Keratinocyte (primary cell): ENCODE data around the gene FBRSL1. TPM values are rescaled to one million over a fixed set of nuclear protein-coding genes. Genes with fewer than 3 reads are reported as not detected.

Source experiments
- DNase-seq: peaks from one replicate; pipeline ENCODE4 v3.0.0-alpha.2; 2011; ENCODE audit warnings: low read depth, missing footprints, low spot score
- FAIRE-seq: peaks from 2 replicates; lab custom pipeline; 2011; peaks lifted over from hg19 to GRCh38; lab: Jason Lieb, UNC
- H2AFZ ChIP-seq: 2 replicates; pipeline ENCODE4 v1.6.0; 2012; ENCODE audit warnings: low read length, control low read depth, inconsistent platforms; ENCODE audit not compliant: control insufficient read depth
- H3K27ac ChIP-seq: 2 replicates; pipeline ENCODE4 v1.5.1; 2011; ENCODE audit warnings: low read length; ENCODE audit not compliant: control insufficient read depth, insufficient read depth
- H3K27me3 ChIP-seq: 3 replicates; pipeline ENCODE4 v1.6.0; 2011; ENCODE audit warnings: low read length; ENCODE audit not compliant: control insufficient read depth, insufficient read depth; ENCODE audit errors: extremely low read depth
- H3K36me3 ChIP-seq, 2 experiments: 2 replicates in 1 of 2; 3 replicates in 1 of 2; pipeline ENCODE4 v1.5.1; 2011; ENCODE audit warnings: low read length in 2 of 2, mild to moderate bottlenecking in 1 of 2; ENCODE audit not compliant: control insufficient read depth in 2 of 2, insufficient read depth in 2 of 2; ENCODE audit errors: extremely low read depth in 1 of 2
- H3K4me1 ChIP-seq: 3 replicates; pipeline ENCODE4 v1.5.1; 2011; ENCODE audit warnings: low read length; ENCODE audit not compliant: control insufficient read depth, insufficient read depth; ENCODE audit errors: extremely low read depth
- H3K4me2 ChIP-seq: 3 replicates; pipeline ENCODE4 v1.6.0; 2011; ENCODE audit warnings: low read depth, low read length; ENCODE audit not compliant: control insufficient read depth, insufficient read depth; ENCODE audit errors: extremely low read depth
- H3K4me3 ChIP-seq, 3 experiments: fragments of 200-600 bp in 1 of 3; sonication (generic) in 1 of 3; 2 replicates in 2 of 3; 3 replicates in 1 of 3; pipeline ENCODE4 v1.5.1; 2011 to 2016; ENCODE audit warnings: low read length in 3 of 3, mild to moderate bottlenecking in 3 of 3, control low read depth in 2 of 3, inconsistent platforms in 1 of 3, low read depth in 1 of 3, mixed read lengths in 1 of 3, mixed run types in 1 of 3, moderate library complexity in 1 of 3; ENCODE audit not compliant: control insufficient read depth in 2 of 3, insufficient read depth in 2 of 3; ENCODE audit errors: extremely low read depth in 1 of 3
- H3K79me2 ChIP-seq: 2 replicates; pipeline ENCODE4 v1.6.0; 2012; ENCODE audit warnings: low read length; ENCODE audit not compliant: control insufficient read depth, insufficient read depth
- H3K9ac ChIP-seq: 3 replicates; pipeline ENCODE4 v1.6.0; 2011; ENCODE audit warnings: low read length; ENCODE audit not compliant: control insufficient read depth, insufficient read depth; ENCODE audit errors: extremely low read depth
- H3K9me1 ChIP-seq: 3 replicates; pipeline ENCODE4 v1.6.0; 2011; ENCODE audit warnings: low read length; ENCODE audit not compliant: control insufficient read depth, insufficient read depth; ENCODE audit errors: extremely low read depth
- H3K9me3 ChIP-seq: 2 replicates; pipeline ENCODE4 v1.5.1; 2012; ENCODE audit warnings: low read depth, low read length; ENCODE audit not compliant: control insufficient read depth
- H4K20me1 ChIP-seq: 3 replicates; pipeline ENCODE4 v1.6.0; 2011; ENCODE audit warnings: low read length; ENCODE audit not compliant: control insufficient read depth, insufficient read depth; ENCODE audit errors: extremely low read depth
- CTCF ChIP-seq, 3 experiments: IDR thresholded peaks in 1 of 3; conservative IDR thresholded peaks in 1 of 3; optimal IDR thresholded peaks in 1 of 3; 2 replicates in 2 of 3; 3 replicates in 1 of 3; pipeline versions ENCODE3 to v1.5.1; 2011; ENCODE audit warnings: low read length in 3 of 3, mild to moderate bottlenecking in 3 of 3, moderate library complexity in 2 of 3, control low read depth in 1 of 3, inconsistent platforms in 1 of 3; ENCODE audit not compliant: insufficient read depth in 2 of 3; ENCODE audit errors: extremely low read depth in 1 of 3
- EZH2 ChIP-seq: IDR thresholded peaks from one replicate; pipeline ENCODE4 v1.6.1; 2012; ENCODE audit warnings: inconsistent platforms, mild to moderate bottlenecking, low read length, moderate library complexity
- dilution Hi-C: fragments of 300-500 bp; cut with MboI; formaldehyde crosslinking; loops from one replicate; pipeline ENCODE4 v1.7.0; 2020; ENCODE audit warnings: low sequenced_read_pairs; ENCODE audit not compliant: extremely low pct_ligation_motif_present
- polyA plus RNA-seq, 5 experiments: library from polyadenylated mRNA; depleted of rRNA in 3 of 5; stranded (reverse) in 3 of 5; stranded (forward) in 1 of 5; unstranded in 1 of 5; fragments of >200 nt; gene quantifications; 1 replicate in 1 of 5; 2 replicates in 3 of 5; 3 replicates in 1 of 5; pipeline versions ENCODE4 v1.2.1 to v1.2.3, GENCODE V29; 2011 to 2012; ENCODE audit warnings: missing spikeins in 2 of 5, low read depth in 1 of 5, low replicate concordance in 1 of 5

FBRSL1 gene
- polyA plus RNA-seq, 1 donor (not counting 4 experiments of a cell fraction or from before 2014, with no cell fraction given) = 0.89 TPM

GRCh38 chr12:132533584-132533958 is 43.6 kb downstream of the FBRSL1 start:
- H3K9me1 ChIP-seq = no peaks in the 10 kb centered on the region
- H4K20me1 ChIP-seq = no peaks in the 10 kb centered on the region
- TF ChIP-seq CTCF (optimal IDR thresholded peaks at IDR 0.05 in 1 of 3, IDR thresholded peaks at IDR 0.05 in 1 of 3, conservative IDR thresholded peaks at IDR 0.05 in 1 of 3; ENCODE audit: extremely low read depth in 1 of 3, insufficient read depth in 2 of 3, low read length in 3 of 3) = no peak
- no peak for TF ChIP-seq EZH2
- H3K79me2 ChIP-seq = no peaks in the 10 kb centered on the region
- peaks cover 0 to 2% of the 10 kb centered on the region in 2 experiments for H3K36me3 ChIP-seq
- H3K9ac ChIP-seq = no peak overlapping the region
- no peak overlapping the region for H2AFZ ChIP-seq
- no peak overlapping the region for H3K4me2 ChIP-seq
- FAIRE-seq = no peak
- H3K4me1 ChIP-seq = no peaks in the 10 kb centered on the region
- DNase-seq = no peak
- peaks cover 24% of the 10 kb centered on the region for H3K9me3 ChIP-seq
- no peaks in the 10 kb centered on the region for H3K27me3 ChIP-seq
- H3K27ac ChIP-seq = no peak overlapping the region
- no peak overlapping the region for H3K4me3 ChIP-seq
- dilution Hi-C loops = no loop called here

GRCh38 chr12:132534076-132534475 is 44.1 kb downstream of the FBRSL1 start:
- DNase-seq = no peak
- no peak for TF ChIP-seq EZH2
- TF ChIP-seq CTCF (optimal IDR thresholded peaks at IDR 0.05 in 1 of 3, IDR thresholded peaks at IDR 0.05 in 1 of 3, conservative IDR thresholded peaks at IDR 0.05 in 1 of 3; ENCODE audit: extremely low read depth in 1 of 3, insufficient read depth in 2 of 3, low read length in 3 of 3) = no peak
- Histone ChIP-seq H3K36me3 (peaks cover 0 to 2% of the 10 kb centered on the region in 2 experiments), H3K4me1 (no peaks in the 10 kb centered on the region), H3K4me2 (no peak overlapping the region), H3K9me1 (no peaks in the 10 kb centered on the region), H3K79me2 (no peaks in the 10 kb centered on the region), H3K9me3 (peaks cover 24% of the 10 kb centered on the region), H4K20me1 (no peaks in the 10 kb centered on the region), H2AFZ (no peak overlapping the region), H3K27me3 (no peaks in the 10 kb centered on the region), H3K9ac (no peak overlapping the region), H3K27ac (no peak overlapping the region), H3K4me3 (no peak overlapping the region)
- dilution Hi-C loops = no loop called here
- no peak for FAIRE-seq
